A549 (cell line): ENCODE measurements around the gene ARHGEF37.

Experiments used
- CEBPB ChIP-seq, 2 experiments: fragments of >200 bp in 1 of 2; sonication (Bioruptor Twin) in 1 of 2; formaldehyde crosslinking in 1 of 2; IDR thresholded peaks; 2 replicates each; pipeline ENCODE4 v1.6.1; 2012 to 2016
- FOSL2 ChIP-seq, 2 experiments: fragments of 450-650 bp in 1 of 2; fragments of >200 bp in 1 of 2; sonication (Bioruptor Twin) in 1 of 2; formaldehyde crosslinking; IDR thresholded peaks; 2 replicates each; pipeline versions ENCODE4 v1.5.0 to v1.6.1; 2016 to 2020; ENCODE audit warnings: mild to moderate bottlenecking in 1 of 2, moderate library complexity in 1 of 2
- HDAC2 ChIP-seq: fragments of 200-600 bp; sonication (generic); IDR thresholded peaks from 2 replicates; pipeline ENCODE4 v1.6.1; 2016
- MAFK ChIP-seq: fragments of 450-650 bp; IDR thresholded peaks from 2 replicates; pipeline ENCODE4 v1.6.1; 2014; ENCODE audit not compliant: partially characterized antibody
- PHF8 ChIP-seq: fragments of 200-600 bp; sonication (generic); IDR thresholded peaks from 2 replicates; pipeline ENCODE4 v1.6.1; 2016; ENCODE audit warnings: low read depth, mild to moderate bottlenecking, antibody characterized with exemption, moderate library complexity, borderline replicate concordance
- POLR2A ChIP-seq: IDR thresholded peaks from 2 replicates; pipeline ENCODE4 v1.6.1; 2012; ENCODE audit warnings: mild to moderate bottlenecking, low read length
- RAD21 ChIP-seq, 2 experiments: fragments of >200 bp in 1 of 2; sonication (Bioruptor Twin) in 1 of 2; formaldehyde crosslinking in 1 of 2; IDR thresholded peaks in 1 of 2; conservative IDR thresholded peaks in 1 of 2; 2 replicates in 1 of 2; 3 replicates in 1 of 2; pipeline ENCODE4 v1.6.1; 2012 to 2018; ENCODE audit warnings: inconsistent platforms in 1 of 2
- TF ChIP-seq, protein P1 (sequence below): fragments of >200 bp; sonication (Bioruptor Twin); formaldehyde crosslinking; IDR thresholded peaks from 3 replicates; pipeline ENCODE4 v1.5.1; 2016
- TF ChIP-seq, protein P2 (sequence below): fragments of 200-600 bp; sonication (generic); IDR thresholded peaks from 2 replicates; pipeline ENCODE4 v1.6.1; 2016; ENCODE audit warnings: antibody characterized with exemption, mild to moderate bottlenecking, moderate library complexity
- TF ChIP-seq, protein P3 (sequence below): fragments of 450-650 bp; IDR thresholded peaks from 2 replicates; pipeline ENCODE4 v1.6.1; 2014; ENCODE audit warnings: antibody characterized with exemption

DNA sequence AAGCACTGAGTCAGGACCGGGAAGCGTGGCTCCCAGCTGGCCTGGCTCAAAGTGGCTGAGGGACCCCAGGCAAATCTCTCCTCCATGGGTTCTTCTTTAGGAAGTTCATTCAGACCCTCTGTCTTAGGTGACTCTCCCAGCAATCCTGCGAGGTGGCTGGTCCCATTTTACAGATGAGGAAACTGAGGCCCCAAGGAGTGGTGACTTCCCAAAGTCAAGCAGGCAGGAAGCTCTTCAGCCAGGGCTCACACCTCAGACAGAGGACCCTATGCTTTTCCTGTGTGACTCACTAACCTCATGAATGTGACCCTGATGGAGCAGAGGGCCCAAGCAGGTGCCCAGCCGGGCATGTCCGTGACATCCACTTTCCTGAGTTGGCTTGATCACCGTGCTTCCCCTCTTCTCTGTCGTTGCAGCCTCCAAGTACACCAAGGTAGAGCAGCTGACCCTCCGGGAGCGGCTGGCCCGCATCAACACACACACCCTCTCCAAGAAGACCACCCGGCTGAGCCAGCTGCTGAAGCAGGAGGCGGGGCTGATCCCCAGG is 36.5 kb downstream of the ARHGEF37 start:
- TF ChIP-seq POLR2A (no peak), FOSL2 (IDR thresholded peaks at IDR 0.05) (no peak), FOSL2 (CRISPR knock-in tag; IDR thresholded peaks at IDR 0.05) (no peak), MAFK (no peak), PHF8 (no peak), RAD21 (conservative IDR thresholded peaks at IDR 0.05 in 1 of 2, IDR thresholded peaks at IDR 0.05 in 1 of 2) (no peak), HDAC2 (no peak), CEBPB (IDR thresholded peaks at IDR 0.05) (no peak)
- TF ChIP-seq, protein P1, sequence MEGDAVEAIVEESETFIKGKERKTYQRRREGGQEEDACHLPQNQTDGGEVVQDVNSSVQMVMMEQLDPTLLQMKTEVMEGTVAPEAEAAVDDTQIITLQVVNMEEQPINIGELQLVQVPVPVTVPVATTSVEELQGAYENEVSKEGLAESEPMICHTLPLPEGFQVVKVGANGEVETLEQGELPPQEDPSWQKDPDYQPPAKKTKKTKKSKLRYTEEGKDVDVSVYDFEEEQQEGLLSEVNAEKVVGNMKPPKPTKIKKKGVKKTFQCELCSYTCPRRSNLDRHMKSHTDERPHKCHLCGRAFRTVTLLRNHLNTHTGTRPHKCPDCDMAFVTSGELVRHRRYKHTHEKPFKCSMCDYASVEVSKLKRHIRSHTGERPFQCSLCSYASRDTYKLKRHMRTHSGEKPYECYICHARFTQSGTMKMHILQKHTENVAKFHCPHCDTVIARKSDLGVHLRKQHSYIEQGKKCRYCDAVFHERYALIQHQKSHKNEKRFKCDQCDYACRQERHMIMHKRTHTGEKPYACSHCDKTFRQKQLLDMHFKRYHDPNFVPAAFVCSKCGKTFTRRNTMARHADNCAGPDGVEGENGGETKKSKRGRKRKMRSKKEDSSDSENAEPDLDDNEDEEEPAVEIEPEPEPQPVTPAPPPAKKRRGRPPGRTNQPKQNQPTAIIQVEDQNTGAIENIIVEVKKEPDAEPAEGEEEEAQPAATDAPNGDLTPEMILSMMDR = no peak
- TF ChIP-seq, protein P2, sequence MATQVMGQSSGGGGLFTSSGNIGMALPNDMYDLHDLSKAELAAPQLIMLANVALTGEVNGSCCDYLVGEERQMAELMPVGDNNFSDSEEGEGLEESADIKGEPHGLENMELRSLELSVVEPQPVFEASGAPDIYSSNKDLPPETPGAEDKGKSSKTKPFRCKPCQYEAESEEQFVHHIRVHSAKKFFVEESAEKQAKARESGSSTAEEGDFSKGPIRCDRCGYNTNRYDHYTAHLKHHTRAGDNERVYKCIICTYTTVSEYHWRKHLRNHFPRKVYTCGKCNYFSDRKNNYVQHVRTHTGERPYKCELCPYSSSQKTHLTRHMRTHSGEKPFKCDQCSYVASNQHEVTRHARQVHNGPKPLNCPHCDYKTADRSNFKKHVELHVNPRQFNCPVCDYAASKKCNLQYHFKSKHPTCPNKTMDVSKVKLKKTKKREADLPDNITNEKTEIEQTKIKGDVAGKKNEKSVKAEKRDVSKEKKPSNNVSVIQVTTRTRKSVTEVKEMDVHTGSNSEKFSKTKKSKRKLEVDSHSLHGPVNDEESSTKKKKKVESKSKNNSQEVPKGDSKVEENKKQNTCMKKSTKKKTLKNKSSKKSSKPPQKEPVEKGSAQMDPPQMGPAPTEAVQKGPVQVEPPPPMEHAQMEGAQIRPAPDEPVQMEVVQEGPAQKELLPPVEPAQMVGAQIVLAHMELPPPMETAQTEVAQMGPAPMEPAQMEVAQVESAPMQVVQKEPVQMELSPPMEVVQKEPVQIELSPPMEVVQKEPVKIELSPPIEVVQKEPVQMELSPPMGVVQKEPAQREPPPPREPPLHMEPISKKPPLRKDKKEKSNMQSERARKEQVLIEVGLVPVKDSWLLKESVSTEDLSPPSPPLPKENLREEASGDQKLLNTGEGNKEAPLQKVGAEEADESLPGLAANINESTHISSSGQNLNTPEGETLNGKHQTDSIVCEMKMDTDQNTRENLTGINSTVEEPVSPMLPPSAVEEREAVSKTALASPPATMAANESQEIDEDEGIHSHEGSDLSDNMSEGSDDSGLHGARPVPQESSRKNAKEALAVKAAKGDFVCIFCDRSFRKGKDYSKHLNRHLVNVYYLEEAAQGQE = no peak
- TF ChIP-seq, protein P3, sequence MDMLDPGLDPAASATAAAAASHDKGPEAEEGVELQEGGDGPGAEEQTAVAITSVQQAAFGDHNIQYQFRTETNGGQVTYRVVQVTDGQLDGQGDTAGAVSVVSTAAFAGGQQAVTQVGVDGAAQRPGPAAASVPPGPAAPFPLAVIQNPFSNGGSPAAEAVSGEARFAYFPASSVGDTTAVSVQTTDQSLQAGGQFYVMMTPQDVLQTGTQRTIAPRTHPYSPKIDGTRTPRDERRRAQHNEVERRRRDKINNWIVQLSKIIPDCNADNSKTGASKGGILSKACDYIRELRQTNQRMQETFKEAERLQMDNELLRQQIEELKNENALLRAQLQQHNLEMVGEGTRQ = no peak
